NCI-H82 treated with DMSO at 0.1 percent for 48 hours (cell line): Measurements from ENCODE around the gene CGB8.
A peak's percentile ranks its signal among the peaks of the same experiment; 100 is the strongest.
"Not testable (repeated sequence)": the region's sequence is repeated elsewhere in the genome, so short reads cannot be mapped to it uniquely, and the experiment has no call there.

Source experiments
- DNase-seq: peaks from one replicate; lab custom pipeline; 2025; ENCODE audit not compliant: unreplicated experiment; lab: John Stamatoyannopoulos, UW

The CGB8 gene

GRCh38 chr19:49049011-49049410 lies at the start of gene CGB8:
CGB8 (minus strand) TSS chr19:49049111; CDS start chr19:49048739, 372 bp downstream.
- DNase-seq: not testable (repeated sequence)

- DNase-seq: peak; percentile 79
Observed at GRCh38 chr19:49097453-49098288, 48.8 kb upstream of the CGB8 start.

DNA sequence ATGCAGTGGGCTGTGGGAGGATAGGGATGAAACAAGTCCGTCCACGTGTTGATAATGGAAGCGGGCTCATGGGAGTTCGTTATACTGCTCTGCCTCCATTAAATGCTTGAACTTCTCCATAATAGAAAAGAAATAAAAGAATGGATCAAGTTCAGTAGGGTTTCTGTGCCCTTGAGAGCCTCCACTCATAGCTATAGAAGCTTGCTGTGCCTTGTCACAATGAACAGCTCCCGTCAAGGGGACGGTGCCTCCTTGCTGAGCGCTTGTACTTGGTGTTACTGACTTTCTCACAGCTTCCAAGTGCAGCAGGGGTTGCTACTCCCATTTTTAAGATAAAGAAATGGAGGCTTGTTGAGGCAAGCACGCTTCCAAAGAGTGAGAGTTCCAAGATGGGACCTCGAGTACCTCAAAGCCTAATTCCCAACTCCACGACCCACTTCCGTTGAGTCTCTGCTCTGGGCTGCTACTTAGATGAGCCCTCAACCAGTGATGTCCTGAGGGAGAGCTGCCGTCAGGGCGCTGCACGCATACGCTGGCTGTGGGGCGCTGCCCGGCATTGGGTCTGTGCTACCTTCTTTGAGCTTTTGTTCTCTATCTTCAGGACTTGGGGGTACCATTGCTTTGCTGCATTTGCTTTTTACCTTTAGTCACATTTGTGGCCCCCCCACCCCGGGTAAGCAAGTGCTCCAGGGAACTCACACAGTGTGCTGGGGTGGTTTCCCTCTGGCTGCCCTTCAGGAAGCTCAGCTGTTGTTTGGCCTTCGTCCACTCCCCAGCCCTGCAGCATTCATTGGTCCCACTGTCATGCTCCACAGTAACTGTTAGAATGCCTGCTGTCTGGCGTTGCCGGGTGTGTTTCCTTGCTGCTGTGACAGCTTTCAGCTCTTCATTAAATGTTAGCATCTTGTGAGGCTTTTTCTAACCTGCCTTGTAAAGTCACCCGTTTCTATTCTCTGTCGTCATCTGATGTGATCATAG lies 45.9 kb upstream of the CGB8 start:
- no peak for DNase-seq

- DNase-seq: no peak
Observed at GRCh38 chr19:49092686-49093085, 43.8 kb upstream of the CGB8 start.

GRCh38 chr19:49091391-49092038 lies 42.6 kb upstream of the CGB8 start:
- DNase-seq: no peak

- no peak for DNase-seq
Observed at GRCh38 chr19:49086296-49086695, 37.4 kb upstream of the CGB8 start.

DNA sequence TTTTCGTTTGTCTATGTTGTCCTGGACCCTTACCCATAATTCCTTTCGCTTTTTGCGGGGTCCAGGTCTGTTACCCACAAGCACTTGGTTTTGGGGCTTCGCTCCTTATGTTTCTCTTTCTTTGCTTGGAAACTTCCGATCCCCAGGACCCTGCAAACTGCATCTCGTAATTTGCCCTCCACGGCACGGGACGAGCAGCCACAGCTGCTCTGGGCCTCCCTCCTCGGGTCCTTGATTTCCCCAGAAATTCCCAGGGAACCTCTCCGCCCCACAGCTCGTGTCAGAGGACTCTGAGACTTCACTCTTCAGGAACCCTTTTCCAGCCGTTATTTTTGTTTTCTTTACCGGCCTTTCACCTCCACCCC lies 36.9 kb upstream of the CGB8 start:
- no peak for DNase-seq

DNA sequence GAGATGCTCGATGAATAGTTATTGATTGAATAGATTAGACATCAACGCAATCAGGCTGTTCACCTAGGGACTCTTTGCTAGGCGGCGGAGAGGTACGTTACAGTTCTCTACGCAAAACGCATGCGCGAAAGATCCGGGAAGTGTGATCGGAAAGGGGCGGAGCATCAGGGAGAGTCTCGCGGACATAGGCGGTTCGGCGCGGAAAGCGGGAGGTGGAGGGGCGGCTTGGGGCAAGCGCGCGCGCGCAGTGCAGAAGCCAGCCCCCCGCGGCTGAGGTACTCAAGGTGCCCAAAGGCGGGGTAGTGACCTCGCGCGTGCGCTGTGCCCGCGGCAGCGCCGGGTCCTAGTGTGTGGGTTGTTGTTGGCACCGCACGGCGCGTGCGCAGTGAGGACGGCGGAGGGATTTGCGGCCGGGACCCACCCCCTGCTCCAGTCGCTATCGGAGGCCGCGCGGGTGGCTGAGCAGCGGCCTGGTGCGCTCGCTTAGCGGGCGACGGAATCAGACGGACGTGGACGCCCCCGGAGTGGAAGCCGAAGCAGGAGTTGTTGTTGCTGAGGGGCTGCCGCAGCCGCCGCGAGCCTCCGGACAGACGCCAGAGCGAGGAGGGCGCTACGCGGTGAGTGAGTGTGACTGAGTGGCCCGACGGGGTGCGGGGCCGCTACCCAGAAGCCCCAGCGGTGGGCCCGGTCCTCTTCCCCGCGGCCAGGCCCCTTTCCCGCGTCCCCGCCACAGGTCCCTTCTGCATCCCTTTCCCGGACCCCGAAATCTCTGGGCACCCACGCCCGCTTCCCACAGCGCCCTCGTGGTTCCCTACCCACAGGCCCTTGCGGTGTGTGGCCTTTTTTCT lies 36.3 kb upstream of the CGB8 start, which contains the start of gene SNRNP70:
TSS of gene SNRNP70 (plus strand) at position 432 of the 848 bp plus-strand sequence. CDS start 964 bp downstream, outside the sequence.
- DNase-seq: peak; percentile 97

DNA sequence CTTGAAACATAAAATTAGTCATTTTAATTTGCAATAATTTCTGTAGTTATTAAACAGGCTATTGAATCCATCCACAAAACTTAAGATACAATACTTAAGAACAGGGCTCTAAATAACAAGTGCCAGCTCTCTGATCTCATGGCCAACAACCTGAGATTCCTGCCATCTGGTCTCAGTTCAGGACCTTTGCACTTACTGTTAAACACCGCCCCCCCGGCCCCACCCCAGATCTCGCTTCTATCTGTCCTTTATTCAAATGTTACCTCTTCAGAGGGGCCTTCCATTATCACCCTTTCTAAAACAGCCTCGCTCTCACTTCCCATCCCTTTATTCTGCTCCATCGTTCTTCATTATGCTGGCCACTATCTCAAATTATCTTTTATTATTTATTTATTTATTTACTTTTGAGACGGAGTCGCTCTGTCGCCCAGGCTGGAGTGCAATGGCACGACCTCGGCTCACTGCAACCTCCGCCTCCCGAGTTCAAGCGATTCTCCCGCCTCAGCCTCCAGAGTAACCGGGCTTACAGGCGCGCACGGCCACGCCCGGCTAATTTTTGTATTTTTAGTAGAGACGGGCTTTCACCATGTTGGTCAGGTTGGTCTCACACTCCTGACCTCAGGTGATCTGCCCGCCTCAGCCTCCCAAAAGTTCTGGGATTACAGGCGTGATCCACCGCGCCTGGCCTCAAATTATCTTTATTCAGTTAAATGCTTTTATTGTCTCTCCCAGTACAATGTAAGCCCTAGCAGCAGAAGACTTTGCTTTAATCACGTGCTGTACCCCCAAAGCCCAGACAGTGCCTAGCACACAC lies 35.5 kb upstream of the CGB8 start:
- no peak for DNase-seq

DNA sequence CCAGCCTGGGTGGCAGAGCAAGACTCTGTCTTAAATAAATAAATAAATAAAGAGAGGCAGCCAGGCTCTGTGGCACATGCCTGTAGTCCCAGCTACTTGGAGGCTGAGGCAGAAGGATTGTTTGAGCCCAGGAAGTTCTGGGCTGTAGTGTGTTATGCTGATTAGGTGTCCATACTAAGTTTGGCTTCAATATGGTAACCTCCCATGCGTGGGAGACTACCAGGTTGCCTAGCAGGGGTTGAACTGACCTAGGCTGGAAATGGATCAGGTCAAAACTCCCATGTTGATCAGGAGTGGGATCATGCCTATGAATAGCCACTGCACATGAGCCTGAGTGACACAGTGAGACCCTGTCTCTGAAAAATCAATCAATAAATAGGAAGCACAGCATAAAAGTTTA lies 32.4 kb upstream of the CGB8 start:
- DNase-seq: no peak

- no peak for DNase-seq
Observed at GRCh38 chr19:49080392-49080791, 31.5 kb upstream of the CGB8 start.

- peak; percentile 7 for DNase-seq
Observed at GRCh38 chr19:49074869-49075268, 26.0 kb upstream of the CGB8 start.

DNA sequence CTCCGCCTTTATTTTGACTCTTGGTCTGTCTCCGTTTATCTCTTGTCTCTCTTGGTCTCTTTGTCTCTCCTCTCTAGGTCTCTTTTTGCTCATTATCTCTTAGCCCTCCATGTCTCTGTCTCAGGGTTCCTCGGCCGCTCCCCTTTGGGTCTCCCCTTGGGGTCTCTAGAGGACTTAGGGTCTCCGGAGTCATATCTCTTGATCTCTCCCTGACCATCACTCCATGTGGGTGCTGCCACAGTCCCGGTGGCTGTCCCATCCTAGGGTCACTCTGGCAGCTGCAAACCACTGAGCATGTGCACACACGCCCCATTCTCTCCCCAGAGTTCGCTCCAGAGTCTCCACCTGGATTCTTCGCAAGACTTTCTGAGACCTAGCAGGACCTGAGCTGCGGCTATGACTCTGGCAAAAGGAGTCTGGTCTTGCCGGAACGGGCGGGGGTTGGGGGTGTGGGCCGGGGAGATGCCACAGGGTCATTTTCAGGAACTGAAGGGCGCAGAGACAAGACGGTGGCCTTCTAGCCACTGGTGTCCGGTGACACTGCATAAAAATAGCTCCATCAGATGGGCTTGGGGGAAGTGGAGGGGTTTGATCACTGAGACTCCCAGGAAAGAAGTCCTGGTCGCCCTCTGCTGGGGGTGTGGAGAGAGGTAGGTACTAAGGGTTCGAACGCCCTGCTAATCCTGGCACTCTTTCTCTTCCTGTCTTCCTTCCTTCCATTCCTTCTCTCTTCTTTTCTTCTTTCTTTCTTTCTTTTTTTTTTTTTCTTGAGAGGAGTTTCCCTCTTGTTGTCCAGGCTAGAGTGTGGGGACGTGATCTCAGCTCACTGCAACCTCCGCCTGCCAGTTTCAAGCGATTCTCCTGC lies 24.8 kb upstream of the CGB8 start:
- peak; percentile 46 for DNase-seq

DNA sequence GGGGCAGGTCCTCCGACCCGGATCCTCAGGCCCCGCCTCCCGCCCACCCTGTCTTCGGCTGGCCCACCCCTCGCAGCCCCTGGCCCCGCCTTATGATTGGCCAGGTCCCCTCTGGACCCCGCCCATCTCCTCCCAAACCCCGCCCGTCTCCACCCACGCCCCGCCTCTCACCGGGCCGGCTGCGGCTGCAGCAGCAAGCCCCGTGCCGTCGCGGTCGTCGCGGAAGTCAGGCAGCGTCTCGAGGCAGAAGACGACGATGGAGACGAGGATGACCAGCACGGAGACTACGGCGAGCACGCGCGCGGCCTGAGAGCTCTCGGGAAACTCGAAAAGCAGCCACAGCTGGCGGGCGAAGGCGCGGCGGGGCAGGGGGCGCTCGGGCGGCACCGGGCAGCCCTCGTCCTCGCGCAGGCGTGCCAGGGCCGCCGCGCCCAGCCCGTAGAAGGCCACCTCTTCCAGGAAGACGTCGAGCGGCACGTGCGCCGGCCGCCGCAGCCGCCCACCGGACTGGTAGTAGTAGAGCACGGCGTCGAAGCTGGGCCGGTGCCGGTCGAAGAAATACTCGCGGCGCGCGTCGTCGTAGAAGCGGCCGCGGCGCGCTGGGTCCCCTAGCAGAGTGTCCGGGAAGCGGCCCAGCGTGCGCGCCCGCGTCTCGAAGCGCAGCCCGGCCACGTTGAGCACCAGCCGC lies 23.1 kb upstream of the CGB8 start:
- DNase-seq: peak; percentile 42

- no peak for DNase-seq
Observed at GRCh38 chr19:49070416-49070815, 21.5 kb upstream of the CGB8 start.

GRCh38 chr19:49069026-49069425 lies 20.1 kb upstream of the CGB8 start:
- no peak for DNase-seq

DNA sequence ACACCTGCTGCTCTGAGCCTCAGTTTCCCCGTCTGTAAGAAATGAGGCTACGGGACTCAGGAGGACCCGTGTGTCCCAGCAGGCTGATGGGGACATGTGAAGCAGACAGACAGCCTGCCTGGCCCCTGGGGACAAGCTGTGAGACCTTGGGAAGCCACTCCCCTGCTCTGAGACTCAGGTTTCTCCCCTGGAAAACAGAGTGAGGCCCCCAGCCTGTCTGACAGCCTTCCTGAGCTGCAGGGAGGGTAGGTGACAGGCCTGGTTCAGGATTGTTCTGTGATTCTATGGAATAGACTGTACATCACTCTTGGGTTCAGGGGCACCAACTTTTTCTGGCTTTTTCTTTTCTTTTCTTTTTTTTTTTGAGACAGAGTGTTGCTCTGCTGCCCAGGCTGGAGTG lies 18.6 kb upstream of the CGB8 start:
- no peak for DNase-seq

GRCh38 chr19:49065905-49066512 lies 17.1 kb upstream of the CGB8 start:
- DNase-seq: no peak
